PC-9 (cell line): ENCODE data around the gene KCNK17. TPM values are rescaled to one million over a fixed set of nuclear protein-coding genes. Genes with fewer than 3 reads are reported as not detected.

Source experiments
- BruUV-seq: library from RNA; stranded (reverse); fragments of 400-500 nt; replicated peaks from 2 replicates; lab custom pipeline; 2021; lab: Mats Ljungman, UMichigan
- CTCF ChIA-PET: fragments of 300-600 bp; sonication (Branson Sonifier 250); formaldehyde crosslinking; loops from one replicate; lab custom pipeline; 2022; ENCODE audit warnings: antibody characterized with exemption; lab: Charles Lee
- POLR2A ChIA-PET: fragments of 300-600 bp; sonication (Branson Sonifier 250); formaldehyde crosslinking; loops from one replicate; lab custom pipeline; 2022; ENCODE audit warnings: antibody characterized with exemption; ENCODE audit not compliant: unreplicated experiment; lab: Charles Lee
- DNase-seq, 2 experiments: peaks; one replicate each; pipeline versions ENCODE4 v3.0.0 to v3.0.0-alpha.2; 2015 to 2022; ENCODE audit warnings: mixed read lengths in 1 of 2
- H2AFZ ChIP-seq: fragments of 200-600 bp; sonication (generic); 2 replicates; pipeline ENCODE4 v1.8.1; 2017; ENCODE audit warnings: antibody characterized with exemption
- H3F3A ChIP-seq: fragments of 200-600 bp; sonication (generic); 2 replicates; pipeline ENCODE4 v1.8.1; 2017; ENCODE audit warnings: antibody characterized with exemption, mild to moderate bottlenecking, low read depth; ENCODE audit not compliant: insufficient read depth
- H3K27ac ChIP-seq: fragments of 200-600 bp; sonication (generic); 2 replicates; pipeline ENCODE4 v1.6.1; 2016; ENCODE audit warnings: mixed run types
- H3K27me3 ChIP-seq: fragments of 200-600 bp; sonication (generic); 2 replicates; pipeline ENCODE4 v1.6.1; 2016; ENCODE audit warnings: low read depth, mixed run types; ENCODE audit not compliant: insufficient read depth
- H3K36me3 ChIP-seq: fragments of 200-600 bp; sonication (generic); 2 replicates; pipeline ENCODE4 v1.6.1; 2016; ENCODE audit warnings: low read depth, mixed run types
- H3K4me1 ChIP-seq: fragments of 200-600 bp; sonication (generic); replicated peaks from 2 replicates; pipeline ENCODE4 v1.6.1; 2016; ENCODE audit warnings: mixed run types; ENCODE audit not compliant: insufficient read depth
- H3K4me2 ChIP-seq: fragments of 200-600 bp; sonication (generic); 2 replicates; pipeline ENCODE4 v1.6.1; 2017; ENCODE audit warnings: mixed run types
- H3K4me3 ChIP-seq: fragments of 200-600 bp; sonication (generic); 2 replicates; pipeline ENCODE4 v1.6.1; 2016; ENCODE audit warnings: mixed run types
- H3K79me2 ChIP-seq: fragments of 200-600 bp; sonication (generic); 2 replicates; pipeline ENCODE4 v1.6.1; 2017; ENCODE audit warnings: low read depth, mixed run types
- H3K9me2 ChIP-seq: fragments of 200-600 bp; sonication (generic); 2 replicates; pipeline ENCODE4 v1.8.1; 2017; ENCODE audit warnings: mild to moderate bottlenecking; ENCODE audit not compliant: insufficient read depth
- H3K9me3 ChIP-seq: fragments of 200-600 bp; sonication (generic); 2 replicates; pipeline ENCODE4 v1.8.1; 2016; ENCODE audit warnings: low read depth; ENCODE audit not compliant: insufficient read depth
- H4K20me1 ChIP-seq: fragments of 200-600 bp; sonication (generic); 2 replicates; pipeline ENCODE4 v1.8.1; 2017; ENCODE audit not compliant: insufficient read depth
- EZH2 ChIP-seq: fragments of 200-600 bp; sonication (generic); IDR thresholded peaks from 2 replicates; pipeline ENCODE4 v1.8.0; 2017; ENCODE audit warnings: antibody characterized with exemption, low read depth
- intact Hi-C: fragments of 100-400 bp; cut with micrococcal nuclease; formaldehyde crosslinking; loops from one replicate; pipeline ENCODE4 v1.10.0; 2022; ENCODE audit not compliant: unreplicated experiment
- total RNA-seq: library from RNA; stranded (reverse); gene quantifications from 2 replicates; pipeline ENCODE4 v1.2.3, GENCODE V29; 2021
- TF ChIP-seq, protein P1 (sequence below): fragments of 200-600 bp; sonication (generic); conservative IDR thresholded peaks from 2 replicates; pipeline ENCODE4 v1.6.1; 2017; ENCODE audit warnings: mixed run types, antibody characterized with exemption, mild to moderate bottlenecking, moderate library complexity

The KCNK17 gene
- total RNA-seq, 1 experiment from 2014 or later = not detected

DNA sequence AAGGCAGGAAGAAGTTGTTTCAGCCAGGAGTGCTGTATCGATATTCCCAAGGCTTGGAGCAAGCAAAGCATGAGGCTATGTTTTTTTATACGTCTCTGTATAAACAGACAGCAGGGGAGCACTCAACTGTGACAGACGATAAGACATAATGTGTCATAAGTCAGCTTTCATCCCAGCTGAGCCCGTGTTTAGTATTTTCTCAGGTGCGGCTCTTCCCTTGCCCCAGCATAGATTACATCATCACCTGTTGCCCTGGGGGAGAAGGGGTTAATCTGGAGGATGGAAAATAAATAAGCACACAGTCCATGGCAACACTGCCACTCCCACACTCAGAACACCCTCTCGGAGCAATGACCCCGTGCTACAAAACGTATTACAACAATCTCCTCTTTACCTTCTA is 62.8 kb downstream of the KCNK17 start:
- Histone ChIP-seq H2AFZ (no peak overlapping the region), H3K9me3 (no peaks in the 10 kb centered on the region; the same call in 1 of the 2 replicates), H4K20me1 (no peaks in the 10 kb centered on the region), H3K4me3 (no peak overlapping the region), H3F3A (no peaks in the 10 kb centered on the region), H3K9me2 (no peaks in the 10 kb centered on the region), H3K27ac (no peak overlapping the region), H3K36me3 (no peaks in the 10 kb centered on the region), H3K4me1 (no peaks in the 10 kb centered on the region), H3K4me2 (no peak overlapping the region), H3K79me2 (no peaks in the 10 kb centered on the region), H3K27me3 (no peaks in the 10 kb centered on the region)
- ChIA-PET POLR2A (no interaction called here), CTCF (no interaction called here)
- intact Hi-C loops = no loop called here
- DNase-seq = no peak
- TF ChIP-seq, protein P1, sequence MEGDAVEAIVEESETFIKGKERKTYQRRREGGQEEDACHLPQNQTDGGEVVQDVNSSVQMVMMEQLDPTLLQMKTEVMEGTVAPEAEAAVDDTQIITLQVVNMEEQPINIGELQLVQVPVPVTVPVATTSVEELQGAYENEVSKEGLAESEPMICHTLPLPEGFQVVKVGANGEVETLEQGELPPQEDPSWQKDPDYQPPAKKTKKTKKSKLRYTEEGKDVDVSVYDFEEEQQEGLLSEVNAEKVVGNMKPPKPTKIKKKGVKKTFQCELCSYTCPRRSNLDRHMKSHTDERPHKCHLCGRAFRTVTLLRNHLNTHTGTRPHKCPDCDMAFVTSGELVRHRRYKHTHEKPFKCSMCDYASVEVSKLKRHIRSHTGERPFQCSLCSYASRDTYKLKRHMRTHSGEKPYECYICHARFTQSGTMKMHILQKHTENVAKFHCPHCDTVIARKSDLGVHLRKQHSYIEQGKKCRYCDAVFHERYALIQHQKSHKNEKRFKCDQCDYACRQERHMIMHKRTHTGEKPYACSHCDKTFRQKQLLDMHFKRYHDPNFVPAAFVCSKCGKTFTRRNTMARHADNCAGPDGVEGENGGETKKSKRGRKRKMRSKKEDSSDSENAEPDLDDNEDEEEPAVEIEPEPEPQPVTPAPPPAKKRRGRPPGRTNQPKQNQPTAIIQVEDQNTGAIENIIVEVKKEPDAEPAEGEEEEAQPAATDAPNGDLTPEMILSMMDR = no peak
- no peak for TF ChIP-seq EZH2
- BruUV-seq = no TSS peak

DNA sequence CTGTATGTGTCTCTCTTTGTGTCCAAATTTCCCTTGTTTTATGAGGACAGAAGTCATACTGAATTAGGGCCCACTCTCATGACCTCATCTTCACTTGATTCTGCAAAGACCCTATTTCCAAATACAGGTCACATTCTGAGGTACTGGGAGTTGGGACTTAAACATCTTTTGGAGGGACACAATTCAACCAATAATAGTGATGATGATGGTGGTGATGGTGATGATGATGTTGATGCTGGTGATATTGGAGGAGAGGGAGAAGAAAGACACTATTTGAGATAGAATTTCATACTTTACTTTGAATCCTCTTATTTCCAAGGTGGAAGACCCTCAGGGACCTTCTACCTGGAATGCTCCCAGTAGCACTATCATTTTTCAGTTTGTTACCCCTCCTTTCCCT is 63.7 kb downstream of the KCNK17 start:
- CTCF ChIA-PET = no interaction called here
- H3K4me3 ChIP-seq = no peak overlapping the region
- H4K20me1 ChIP-seq = no peaks in the 10 kb centered on the region
- H3K27ac ChIP-seq = no peak overlapping the region
- no peaks in the 10 kb centered on the region for H3K79me2 ChIP-seq
- BruUV-seq = no TSS peak
- TF ChIP-seq EZH2 = no peak
- TF ChIP-seq, protein P1 = no peak
- H3K27me3 ChIP-seq = no peaks in the 10 kb centered on the region
- H3K9me3 ChIP-seq = no peaks in the 10 kb centered on the region; the same call in 1 of the 2 replicates
- intact Hi-C loops = no loop called here
- no peaks in the 10 kb centered on the region for H3K9me2 ChIP-seq
- no peak overlapping the region for H3K4me2 ChIP-seq
- no peaks in the 10 kb centered on the region for H3K4me1 ChIP-seq
- H3K36me3 ChIP-seq = no peaks in the 10 kb centered on the region
- POLR2A ChIA-PET = no interaction called here
- no peak for DNase-seq
- H3F3A ChIP-seq = no peaks in the 10 kb centered on the region
- H2AFZ ChIP-seq = no peak overlapping the region

DNA sequence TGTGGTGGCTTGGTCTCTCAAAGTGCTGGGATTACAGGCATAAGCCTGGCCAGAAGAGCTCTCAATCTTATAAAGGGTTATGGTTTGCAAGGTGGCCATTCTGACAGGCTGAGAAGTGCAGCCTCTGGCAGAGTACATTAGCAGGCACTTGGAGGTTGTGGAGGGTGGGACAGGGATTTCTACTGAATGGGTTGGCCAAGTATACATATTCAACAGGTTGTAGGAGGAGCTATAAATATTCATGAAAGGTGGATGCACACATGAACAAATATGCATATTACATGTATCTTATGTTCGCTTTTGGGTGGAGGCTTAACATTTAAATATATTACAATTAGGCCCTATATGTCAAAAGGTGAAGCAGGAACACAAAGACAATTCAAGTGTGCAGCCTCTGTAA is 64.9 kb downstream of the KCNK17 start:
- TF ChIP-seq, protein P1 = no peak
- TF ChIP-seq EZH2 = no peak
- no peak overlapping the region for H3K4me3 ChIP-seq
- no peaks in the 10 kb centered on the region for H3K36me3 ChIP-seq
- H3K9me3 ChIP-seq = no peaks in the 10 kb centered on the region
- CTCF ChIA-PET = no interaction called here
- H3K4me2 ChIP-seq = no peak overlapping the region
- BruUV-seq = no TSS peak
- H3K27ac ChIP-seq = no peak overlapping the region
- DNase-seq = no peak
- H3F3A ChIP-seq = no peaks in the 10 kb centered on the region
- POLR2A ChIA-PET = interaction anchor here (0.7 kb wide), 1 partner anchor 1017 kb away, joined by 3 read pairs; no protein-coding TSS in a partner anchor
- H3K27me3 ChIP-seq = no peaks in the 10 kb centered on the region
- no peaks in the 10 kb centered on the region for H3K79me2 ChIP-seq
- no peaks in the 10 kb centered on the region for H4K20me1 ChIP-seq
- H3K9me2 ChIP-seq = no peaks in the 10 kb centered on the region
- intact Hi-C loops = no loop called here
- H3K4me1 ChIP-seq = no peaks in the 10 kb centered on the region
- no peak overlapping the region for H2AFZ ChIP-seq

Other genes with a start within 250 kb of the KCNK17 start
- gene SAYSD1, start 199.2 kb downstream of the KCNK17 start, total RNA-seq = 12.2 and 12.6 TPM in 2 replicates
- 11.9 and 14.3 TPM in 2 replicates for gene KCNK5, start 84.9 kb downstream of the KCNK17 start, total RNA-seq
- not detected in 2 replicates for gene KCNK16, start 8.3 kb upstream of the KCNK17 start, total RNA-seq